GM12874 (cell line): ENCODE data around the gene KLF9.

Experiments
- TF ChIP-seq, protein P1 (sequence below): IDR thresholded peaks from 2 replicates; pipeline ENCODE4 v1.5.1; 2011; ENCODE audit warnings: low read depth, mild to moderate bottlenecking, control low read depth, low read length, moderate library complexity; ENCODE audit not compliant: insufficient read depth

KLF9 gene

GRCh38 chr9:70438341-70438928, 24.0 kb upstream of the KLF9 start:
- TF ChIP-seq, protein P1, sequence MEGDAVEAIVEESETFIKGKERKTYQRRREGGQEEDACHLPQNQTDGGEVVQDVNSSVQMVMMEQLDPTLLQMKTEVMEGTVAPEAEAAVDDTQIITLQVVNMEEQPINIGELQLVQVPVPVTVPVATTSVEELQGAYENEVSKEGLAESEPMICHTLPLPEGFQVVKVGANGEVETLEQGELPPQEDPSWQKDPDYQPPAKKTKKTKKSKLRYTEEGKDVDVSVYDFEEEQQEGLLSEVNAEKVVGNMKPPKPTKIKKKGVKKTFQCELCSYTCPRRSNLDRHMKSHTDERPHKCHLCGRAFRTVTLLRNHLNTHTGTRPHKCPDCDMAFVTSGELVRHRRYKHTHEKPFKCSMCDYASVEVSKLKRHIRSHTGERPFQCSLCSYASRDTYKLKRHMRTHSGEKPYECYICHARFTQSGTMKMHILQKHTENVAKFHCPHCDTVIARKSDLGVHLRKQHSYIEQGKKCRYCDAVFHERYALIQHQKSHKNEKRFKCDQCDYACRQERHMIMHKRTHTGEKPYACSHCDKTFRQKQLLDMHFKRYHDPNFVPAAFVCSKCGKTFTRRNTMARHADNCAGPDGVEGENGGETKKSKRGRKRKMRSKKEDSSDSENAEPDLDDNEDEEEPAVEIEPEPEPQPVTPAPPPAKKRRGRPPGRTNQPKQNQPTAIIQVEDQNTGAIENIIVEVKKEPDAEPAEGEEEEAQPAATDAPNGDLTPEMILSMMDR: no peak

- TF ChIP-seq, protein P1: no peak
Observed at GRCh38 chr9:70435948-70436347, 21.5 kb upstream of the KLF9 start.

DNA sequence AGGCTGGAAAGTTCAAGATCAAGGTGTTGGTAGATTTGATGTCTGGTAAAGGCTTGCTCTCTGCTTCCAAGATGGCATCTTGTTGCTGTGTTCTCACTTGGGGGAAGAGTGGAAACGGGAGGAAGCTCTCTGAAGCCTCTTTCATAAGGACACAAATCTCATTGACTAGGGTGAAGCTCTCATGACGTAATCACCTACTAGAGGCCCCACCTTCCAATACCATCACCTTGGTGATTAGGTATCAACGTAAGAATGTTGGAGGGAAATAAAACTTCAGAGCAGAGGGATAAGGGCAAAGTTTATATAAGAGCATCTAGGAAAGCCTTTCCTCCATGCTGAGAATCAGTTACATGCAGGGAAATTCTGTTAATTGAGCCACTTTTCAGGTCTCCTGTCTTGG, 15.4 kb upstream of the KLF9 start:
- TF ChIP-seq, protein P1: no peak

- TF ChIP-seq, protein P1: no peak
Observed at GRCh38 chr9:70428781-70429180, 14.3 kb upstream of the KLF9 start.

DNA sequence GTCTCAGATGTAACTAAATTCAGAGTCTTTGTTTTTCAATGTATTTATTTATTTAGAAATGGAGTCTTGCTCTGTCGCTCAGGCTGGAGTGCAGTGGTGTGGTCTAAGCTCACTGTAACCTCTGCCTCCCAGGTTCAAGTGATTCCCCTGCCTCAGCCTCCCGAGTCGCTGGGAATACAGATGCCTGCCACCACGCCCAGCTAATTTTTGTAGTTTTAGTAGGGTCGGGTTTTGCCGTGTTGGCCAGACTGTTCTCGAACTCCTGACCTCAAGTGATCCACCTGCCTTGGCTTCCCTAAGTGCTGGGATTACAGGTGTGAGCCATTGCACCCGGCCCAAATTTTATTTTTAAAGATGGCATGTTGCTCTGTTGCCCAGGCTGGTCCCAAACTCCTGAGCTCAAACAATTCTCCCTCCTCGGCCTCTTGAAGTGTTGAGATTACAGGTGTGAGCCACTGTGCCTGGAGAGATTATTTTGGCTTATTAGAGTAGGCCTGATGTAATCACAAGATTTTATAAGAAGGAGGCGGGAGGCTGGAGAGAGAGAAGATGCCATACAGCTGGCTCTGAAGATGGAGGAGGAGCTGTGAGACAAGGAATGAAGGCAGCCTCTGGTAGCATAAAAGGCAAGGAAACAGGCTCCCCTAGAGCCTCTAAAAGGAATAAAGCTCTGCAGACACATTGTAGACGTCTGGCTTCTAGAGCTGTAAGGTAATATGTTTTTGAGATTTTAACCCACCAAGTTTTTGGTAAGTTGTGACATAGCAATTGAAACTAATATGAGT, 12.9 kb upstream of the KLF9 start:
- TF ChIP-seq, protein P1: no peak

DNA sequence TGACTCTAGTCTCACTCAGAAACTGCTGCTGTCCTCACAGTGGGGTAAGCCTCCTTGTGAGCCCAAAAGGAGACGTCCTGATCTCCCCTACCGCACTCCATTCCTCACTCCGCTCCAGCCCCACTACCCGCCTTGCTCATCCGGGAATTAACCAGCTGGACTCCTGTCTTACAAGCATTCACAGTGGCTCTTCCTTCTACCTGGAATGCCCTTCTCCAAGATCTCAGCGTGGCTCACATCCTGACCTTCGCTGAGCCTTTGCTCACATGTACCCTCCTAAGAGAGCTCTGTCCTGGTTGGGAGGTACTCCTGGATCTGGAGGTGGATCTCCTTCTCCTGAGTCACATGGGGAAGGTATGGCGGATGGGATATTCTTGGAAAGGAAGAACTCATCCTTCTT, 10.7 kb upstream of the KLF9 start:
- TF ChIP-seq, protein P1: no peak

DNA sequence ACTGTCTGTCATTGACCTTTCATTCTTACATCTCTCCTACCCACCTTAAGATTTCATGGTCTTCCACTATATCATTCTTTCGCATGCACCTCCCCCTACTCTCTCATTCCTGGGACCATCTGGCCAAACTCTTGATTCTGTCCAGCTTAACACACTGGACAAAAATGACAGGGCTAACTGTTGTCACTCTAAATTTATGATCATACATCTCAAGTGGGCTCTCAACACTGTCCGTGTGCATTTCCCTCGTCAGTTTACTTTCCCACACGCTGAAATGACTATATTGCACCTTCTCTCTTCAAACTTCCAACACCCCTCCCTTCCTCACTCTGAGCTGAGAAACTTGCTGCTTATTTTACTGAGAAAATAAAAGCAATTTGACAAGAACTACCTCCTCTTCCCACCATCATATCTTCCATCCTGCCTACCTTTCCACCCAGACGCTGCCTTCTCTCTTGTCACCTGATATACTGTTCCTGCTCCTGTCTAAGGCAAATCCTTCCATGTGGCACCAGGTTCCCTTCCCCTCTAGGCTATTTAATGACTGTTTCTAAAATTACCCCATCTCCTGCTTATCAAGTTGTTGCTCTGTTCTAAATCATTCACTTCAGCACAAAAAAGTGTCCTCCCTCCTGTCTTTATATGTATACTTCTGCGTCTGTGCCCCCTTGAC, 8.1 kb upstream of the KLF9 start:
- TF ChIP-seq, protein P1: no peak
